Effector CD8-positive, alpha-beta T cell (primary cell): ENCODE data around the gene CDKN1C.

Experiments
- DNase-seq: peaks from one replicate; lab custom pipeline; 2025; lab: John Stamatoyannopoulos, UW

CDKN1C gene

DNA sequence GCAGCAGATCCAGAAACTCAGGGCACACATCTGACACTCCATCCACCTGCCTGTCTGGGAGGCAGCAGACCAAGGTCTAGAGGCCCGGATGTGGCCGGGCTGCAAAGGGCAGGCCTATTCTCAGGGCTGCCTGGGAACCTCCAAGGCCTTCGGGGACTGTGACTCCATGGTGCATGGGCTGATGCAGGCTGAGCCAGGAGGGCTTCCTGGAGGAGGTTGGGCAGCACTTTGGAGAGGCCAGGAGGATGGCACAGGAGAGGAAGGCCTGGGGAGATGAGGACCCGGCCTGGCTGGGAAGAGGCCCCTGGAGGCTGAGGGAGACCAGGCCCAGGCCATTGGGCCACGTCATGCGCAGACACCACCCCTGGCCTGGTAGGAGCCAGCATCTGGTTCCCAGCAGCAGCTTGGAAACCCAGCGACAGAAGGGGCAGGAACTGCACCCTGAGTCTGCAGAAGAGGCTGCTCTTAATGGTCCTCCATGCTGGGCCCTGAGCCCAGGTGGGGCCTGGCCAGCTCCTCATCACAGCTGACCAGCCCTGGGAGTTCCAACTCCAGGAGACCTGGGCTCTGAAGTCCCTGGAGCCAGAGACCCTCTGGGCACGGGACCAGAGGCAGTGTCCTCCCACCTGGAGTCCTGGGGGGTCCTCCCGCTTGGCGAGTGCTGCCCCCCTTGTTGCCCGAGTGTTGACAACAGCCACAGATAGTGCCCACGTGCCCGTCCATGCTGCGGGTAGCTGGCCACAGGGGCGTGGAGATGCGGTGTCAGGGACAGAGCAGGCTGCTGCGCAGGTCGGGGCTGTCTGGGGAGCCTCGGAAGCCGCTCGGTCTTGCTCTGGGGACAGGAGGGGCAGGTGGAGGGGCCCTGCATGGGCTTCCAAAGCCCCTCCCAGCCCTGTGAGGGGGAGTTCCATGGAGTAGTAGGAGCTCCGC, 38.1 kb upstream of the CDKN1C start:
- no peak for DNase-seq

DNA sequence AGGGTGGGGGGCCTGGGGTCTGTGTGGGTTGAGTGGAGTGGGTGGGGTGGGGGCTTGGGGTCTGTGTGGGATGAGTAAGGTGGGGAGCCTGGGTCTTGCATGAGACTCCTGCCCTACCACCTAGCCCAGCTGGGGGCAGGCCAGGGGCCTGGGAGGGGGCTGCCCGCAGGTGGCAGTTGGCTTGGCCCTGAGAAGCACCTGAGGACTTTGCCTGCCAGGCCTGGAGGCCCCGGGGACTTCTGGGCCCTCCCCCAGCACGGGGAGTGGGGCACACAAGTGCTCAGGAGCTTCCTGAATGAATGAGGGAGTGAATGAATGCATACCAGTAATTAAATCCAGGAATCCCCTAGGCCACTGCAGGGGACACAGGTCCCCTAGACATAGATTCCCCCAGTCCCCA, 37.1 kb upstream of the CDKN1C start:
- DNase-seq, result no peak

DNA sequence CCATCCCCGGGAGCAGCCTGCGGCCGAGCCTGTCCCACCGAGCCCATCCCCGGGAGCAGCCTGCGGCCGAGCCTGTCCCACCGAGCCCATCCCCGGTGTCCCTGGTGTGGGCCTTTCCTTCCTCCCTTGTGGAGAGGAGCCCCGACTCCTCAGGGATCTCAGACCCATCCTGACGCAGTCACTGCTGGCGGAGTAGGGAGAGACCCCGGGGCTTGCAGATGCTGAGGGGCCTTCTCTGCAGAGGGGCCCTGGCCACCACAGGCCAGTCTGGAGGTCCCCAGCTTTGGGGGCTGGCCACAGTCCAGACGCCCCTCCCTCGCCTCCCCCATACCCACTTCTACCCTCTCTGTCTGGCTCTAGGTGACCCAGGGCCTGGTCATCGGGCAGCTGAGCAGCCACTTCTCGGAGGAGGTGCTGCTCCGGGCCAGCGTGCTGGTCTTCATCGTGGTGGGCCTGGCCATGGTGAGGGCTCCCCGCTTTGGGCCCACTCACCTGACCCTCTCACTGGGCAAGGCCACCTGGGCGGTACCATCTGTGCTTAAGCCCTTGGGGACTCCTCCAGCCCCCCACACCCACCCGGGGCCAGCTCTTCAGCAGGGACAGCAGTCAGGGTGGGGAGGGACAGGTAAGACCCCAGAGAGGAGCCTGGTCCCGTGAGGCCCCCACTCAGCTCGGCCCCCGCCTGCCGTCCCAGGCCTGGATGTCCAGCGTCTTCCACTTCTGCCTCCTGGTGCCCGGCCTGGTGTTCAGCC, 36.3 kb upstream of the CDKN1C start:
- no peak for DNase-seq

DNA sequence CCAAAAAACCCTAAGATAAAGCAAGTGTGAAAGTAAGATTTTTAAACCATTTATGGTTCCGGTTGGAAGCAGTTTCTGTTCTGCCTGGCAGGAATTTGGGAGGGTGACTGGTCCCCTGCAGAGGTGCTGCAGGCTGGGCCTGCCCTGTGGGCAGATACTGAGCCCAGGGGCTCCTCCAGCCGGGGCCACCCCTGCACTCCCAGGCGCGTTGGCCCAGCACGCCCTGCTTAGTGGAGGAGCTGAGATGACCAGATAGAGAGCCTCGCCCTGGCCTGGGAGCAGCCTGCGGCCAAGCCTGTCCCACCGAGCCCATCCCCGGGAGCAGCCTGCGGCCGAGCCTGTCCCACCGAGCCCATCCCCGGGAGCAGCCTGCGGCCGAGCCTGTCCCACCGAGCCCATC, 35.7 kb upstream of the CDKN1C start:
- DNase-seq, result no peak

DNA sequence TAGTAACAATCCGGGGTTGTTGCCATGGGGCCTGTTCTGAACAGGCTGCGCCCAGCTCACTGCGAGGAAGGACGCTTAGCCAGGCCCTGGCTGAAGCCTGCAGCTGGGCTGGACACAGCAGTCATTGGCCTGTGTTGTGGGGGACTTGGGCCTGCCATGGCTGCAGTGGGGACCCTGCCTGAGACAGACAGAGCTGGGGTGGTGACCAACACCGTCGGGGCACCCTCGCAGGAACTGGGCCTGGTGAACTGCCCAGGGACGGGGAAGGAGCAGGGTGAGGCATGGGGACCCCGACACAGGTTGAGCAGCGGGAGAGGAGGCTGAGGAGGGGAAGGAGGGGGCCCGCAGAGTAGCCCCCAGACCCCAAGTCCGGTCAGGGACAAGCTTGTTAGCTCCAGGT, 34.8 kb upstream of the CDKN1C start:
- DNase-seq, result no peak

DNA sequence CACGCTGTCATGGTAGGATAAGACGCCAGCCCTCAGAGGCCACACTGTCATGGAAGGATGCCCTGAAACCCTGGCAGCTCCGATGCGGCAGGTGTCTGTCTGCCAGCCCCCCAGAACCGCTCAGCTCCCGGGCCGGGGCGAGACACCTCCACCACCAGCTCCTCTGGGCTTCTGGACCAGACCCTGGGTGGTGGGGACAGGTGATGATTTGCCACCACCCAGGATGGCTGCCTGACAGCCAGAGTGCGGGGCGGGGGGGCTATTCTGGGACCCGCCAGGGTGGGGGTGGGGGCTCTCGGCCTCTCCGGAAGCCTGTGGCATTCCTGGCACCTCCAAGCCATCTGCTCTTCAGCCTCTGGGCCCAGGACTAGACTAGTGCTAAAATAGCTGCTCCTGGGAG, 34.3 kb upstream of the CDKN1C start:
- DNase-seq, result no peak

DNA sequence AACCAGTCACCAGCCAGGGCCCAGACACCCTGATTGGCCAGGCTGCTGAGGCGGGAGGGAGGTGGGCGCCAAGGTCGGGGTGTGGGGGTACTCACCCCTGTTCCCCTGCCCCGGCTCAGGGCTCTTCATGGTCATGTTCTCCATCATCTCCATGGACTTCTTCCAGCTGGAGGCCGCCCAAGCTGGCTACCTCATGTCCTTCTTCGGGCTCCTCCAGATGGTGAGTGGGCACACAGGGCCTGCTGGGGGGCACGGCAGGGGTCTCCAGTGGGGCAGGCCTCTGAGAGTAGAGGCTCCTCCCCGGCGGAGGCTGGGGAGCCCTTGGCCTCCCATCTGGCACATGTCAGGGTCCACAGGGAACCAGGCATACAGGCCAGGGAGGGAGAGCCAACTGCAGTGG, 33.6 kb upstream of the CDKN1C start:
- no peak for DNase-seq

DNA sequence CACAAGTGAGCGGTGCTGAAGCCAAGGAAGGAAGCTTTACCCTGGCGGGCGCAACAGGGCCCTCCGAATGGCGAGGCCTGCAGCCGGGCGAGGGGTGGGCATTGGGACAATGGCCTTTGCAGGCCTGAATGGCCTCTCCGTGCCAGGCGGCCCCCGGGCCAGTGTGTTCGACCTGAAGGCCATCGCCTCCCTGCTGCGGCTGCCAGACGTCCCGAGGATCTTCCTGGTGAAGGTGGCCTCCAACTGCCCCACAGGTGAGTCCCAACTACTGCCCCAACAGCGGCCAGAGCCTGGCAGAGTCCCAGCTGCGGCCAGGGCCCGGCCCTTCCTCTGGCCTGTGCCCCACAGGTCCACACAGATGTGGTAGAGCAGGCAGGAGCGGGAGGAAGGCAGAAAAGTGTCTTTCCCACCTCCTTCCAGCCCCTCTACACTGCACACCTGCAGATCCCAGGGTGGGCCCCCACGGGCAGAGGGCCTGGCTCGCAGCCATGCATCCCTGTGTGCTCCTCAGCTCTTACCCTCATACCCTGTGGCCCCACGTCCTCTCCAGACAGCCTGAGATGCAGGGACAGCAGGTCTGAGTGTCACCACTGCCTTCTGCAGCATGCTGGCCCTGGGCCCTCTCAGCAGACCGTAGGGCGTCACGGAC, 32.4 kb upstream of the CDKN1C start:
- no peak for DNase-seq

DNA sequence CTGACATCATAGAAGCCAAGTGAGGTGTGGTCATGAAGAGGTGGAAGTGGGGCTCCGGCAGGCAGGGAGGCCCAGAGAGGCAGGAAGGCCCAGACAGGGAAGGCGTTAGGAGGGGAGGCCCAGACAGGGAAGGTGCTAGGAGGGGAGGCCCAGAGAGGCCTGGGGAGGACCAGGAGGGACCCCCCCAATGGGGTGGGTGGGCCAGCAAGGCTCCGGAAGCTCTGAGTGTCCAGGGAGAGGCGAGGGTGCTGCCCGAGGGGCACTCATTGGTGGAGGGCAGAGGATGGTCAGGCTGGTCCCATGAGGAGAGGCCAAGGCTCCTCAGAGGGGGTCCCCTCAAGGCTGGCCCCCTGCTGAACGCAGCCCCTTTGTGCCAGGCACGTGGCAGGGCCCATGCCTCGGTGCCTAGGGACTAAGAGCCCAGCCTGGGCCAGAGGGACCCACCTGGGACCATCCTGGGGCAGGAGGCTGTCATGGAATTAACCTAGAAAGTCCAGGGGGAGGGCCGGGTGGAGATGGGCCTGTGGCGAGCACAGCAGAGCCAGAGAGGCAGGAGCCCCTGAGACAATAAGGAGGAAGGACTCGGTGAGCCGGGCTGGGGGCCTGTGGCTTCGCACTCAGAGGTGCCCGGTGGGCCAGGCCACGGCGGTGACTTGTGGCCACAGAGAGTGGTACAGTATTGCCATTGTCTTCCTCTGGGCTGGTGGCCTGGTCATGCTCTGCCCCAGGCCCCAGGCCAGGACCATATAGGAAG, 31.5 kb upstream of the CDKN1C start:
- no peak for DNase-seq

DNA sequence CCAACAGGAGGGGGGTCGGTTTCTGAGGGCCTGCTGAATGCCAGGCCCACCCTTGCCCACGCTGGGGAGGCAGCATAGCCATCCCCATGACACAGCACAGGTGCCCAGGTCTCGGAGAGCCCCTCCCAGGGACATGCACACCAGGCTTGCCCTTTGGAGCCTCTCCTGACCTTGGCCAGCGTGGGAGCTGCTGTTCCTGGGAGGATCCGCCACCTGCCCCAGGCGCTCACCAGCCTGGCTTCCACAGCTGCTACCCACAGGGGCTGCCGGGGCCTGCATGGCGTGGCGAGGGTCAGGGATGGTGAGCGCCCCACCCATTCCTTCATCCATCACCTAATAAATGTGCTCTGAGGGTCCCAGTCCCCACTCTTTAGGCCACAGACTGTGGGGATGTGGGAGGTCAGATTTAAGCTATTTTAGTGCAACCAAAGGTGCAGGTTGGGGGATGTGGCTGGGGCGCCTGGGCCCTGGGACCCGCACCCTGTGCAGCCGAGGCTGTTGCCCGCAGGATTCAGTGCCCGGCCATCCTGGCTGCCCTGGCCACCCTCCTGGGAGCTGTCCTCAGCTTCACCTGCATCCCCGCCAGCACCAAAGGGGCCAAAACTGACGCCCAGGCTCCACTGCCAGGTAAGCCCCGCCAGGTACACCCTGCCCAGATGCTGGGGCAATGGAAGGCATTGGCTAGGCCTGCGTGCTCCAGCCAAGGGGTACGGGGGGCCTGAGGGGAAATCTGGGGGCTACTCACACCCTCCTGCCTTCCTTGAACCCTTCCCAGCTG, 30.7 kb upstream of the CDKN1C start:
- DNase-seq, result no peak

DNA sequence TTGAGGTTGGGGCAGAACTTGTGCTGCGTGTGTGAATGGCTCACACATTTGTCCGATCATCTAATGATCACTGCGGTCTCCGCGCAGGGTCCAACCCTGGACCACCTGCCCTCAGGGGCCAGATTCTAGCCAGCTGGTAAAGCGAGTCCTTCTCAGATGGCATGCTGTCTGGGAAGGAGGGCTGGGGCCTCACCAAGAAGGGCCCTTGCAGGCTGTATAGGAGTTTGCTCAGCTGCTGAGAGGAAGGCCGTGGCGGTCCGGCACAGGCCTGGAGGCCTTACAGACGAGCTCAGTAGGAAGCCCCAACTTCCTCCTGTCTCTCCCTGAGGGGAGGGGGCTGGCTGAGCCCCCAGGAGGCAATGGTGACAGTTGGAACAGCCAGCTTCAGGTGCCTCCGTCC, 29.9 kb upstream of the CDKN1C start:
- no peak for DNase-seq

DNA sequence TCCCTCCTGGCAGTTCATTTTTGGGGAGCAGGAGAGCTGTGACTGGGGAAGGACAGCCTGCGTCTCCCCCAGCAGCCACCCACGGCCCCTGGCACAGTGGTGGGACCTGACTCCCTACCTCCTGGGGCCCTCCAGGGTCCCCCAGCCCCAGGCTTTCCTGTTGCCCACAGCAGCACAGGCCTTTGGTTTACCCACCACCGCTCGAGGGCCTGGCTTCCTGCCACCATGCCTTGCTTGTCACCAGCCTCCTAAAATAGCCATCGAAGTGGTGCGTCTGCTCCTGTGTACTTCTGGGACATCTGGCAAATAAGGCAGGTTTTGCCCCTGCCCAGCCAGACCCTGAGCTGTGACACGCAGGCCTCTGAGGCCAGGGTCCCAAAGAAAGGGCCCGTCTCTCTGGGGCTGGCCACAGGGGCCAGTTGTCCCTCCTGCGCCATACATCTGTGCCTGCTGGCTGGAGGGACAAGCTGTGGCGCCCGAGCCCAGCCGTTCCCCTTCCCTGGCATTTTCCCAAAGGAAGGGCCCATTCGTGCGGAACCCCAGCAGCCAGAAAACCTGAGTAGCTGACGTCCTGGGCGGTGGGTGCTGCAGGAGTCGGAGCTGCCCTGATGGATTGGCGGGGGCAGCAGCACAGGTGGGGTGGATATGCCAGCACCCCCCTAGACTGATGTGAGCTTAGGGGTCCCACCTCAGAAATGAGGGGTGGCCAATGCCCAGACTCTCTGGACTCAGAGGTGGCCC, 29.1 kb upstream of the CDKN1C start:
- no peak for DNase-seq

DNA sequence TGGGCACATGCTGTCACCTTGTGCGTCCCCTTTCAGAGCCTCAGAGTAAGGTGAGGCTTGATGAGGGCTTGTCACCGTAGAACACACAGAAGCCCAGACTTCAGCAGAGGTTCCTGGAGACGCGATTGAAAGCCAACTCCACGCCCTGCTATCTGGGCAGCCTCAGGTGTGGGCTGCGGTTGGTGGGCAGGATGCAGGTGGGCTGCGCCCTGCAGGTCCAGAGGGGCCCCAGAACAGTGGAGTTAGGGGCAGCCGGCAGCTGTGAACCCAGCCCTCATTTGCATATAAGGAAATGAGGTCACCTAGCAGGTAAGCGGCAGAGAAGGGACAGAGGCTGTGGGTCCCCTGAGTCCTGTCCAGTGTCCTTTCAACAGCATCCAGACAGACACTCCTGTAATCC, 28.2 kb upstream of the CDKN1C start:
- no peak for DNase-seq

DNA sequence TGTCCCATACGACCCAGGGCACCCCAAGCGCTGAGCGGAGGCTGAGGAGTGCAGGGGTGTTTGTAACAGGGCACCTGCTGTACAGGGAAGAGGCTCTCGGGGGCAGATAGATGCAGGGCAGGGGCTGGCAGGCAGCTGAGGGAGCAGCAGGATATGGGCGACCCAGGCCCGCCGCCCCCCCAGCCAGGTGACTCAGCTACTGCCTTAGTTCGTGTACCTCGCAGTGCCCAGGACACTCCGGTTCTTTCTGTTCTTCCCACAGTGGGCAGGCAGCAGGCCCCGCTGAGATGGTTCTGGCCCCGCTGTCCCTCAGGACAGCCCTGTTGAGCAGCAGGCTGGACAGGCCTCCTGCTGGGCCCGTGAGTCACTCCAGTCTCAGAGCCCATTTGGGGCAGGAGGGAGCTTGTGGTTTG, 27.4 kb upstream of the CDKN1C start:
- no peak for DNase-seq

DNA sequence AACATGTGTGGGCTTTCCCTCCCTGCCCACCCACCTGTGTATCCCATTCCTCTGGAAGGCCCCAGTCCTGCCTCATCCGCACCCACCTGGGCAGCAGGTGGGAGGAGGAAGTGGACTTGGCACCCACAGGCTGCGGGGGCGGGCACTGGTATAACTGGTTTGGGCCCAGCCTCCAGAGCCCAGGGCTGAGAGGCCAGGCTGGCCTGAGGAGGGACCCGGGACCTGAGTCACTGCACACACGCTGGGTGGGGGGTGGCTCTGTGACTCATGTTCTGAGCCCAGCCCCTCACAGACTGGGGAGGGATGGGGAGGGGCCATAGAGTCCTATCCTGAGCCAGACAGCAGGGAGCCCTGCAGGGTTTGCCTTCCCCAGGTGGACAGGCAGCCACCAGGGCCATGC, 26.9 kb upstream of the CDKN1C start:
- DNase-seq, result no peak

DNA sequence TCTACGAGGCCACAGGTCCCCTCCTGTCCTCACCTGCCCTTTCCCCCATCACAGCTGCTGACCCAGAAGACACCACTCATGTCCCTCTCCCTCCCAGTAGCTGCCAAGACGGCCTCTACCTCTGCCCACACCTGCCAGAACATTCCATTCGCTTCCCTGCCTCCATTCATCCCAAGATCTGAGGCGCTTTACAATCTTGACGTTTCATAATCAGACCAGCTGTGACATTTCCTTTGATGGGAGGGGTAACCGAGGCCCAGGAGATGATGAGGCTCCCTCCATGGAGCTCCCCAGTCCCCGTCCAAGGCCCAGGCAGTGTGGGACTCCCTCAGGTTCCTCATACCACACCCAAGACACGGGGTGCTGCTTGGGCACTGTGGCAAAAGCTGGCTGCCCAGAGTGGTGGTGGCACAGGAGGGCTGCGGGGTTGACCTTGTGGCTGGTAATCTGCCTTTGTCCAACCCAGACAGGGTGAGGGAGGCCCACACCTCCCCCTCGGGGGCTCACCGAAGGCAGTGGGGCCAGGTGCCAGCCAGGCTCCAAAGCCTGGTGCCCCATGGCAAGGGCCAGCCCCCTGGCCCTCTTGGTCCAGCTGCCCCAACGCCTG, 26.3 kb upstream of the CDKN1C start:
- DNase-seq, result no peak

DNA sequence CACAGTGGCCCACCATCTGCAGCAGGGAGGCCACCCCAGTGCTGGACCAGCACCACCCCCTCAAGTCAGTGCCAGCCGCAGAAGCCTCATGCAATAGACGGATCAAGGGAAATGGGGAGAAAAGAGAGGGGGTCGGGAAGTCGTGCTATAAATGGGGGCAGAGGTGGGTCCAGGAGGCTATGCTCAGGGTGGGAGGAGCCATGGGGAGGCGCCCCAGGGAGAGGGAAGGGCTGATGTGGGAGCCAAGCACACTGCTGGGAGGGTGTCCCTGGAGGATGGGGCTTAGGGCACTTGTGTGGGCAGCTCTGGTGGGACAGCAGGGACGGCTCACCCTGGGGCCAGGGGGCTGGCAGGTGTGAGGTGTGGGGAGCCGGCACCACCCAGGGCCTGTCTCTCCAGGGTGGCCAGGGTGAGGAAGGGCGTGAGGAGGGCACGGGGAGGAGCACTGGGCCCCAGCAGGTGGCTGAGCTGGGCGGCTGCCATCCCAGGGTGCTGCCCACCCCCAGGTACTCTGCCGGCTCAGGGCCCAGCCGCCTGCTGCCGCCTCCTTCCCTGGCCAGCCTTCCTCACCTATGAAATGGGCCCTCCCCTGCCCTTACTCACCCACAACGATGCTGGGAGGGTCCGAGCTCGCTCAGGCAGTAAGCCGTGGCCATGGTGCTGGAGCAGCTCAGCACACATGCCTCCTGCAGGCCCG, 25.7 kb upstream of the CDKN1C start:
- DNase-seq, result no peak

DNA sequence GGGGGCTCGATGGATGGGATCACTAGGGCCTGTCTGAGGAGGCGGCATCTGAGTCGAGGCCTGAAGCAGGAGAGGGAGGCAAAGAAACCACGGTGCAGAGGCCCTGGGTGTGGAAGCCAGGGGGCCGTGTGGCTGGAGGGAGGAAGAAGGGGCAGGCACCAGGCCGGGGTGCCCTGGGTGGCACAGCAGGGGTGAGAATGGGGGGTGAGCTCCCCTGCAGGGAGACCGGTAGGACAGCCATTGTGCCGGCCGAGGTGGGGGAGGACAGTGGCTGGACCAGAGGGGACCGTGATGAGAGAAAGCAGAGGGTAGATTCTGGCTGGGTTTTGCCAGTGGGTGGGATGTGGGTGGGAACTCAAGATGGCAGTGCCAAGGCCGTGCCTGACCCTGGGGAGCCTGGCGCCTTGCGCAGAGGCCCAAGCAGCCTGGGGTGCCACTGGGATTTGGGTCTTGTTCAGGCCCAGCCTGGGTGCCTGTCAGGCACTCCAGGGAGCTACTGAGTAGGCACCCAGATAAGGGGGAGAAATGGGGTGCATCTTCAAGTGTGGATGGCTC, 24.9 kb upstream of the CDKN1C start:
- DNase-seq, result no peak
